ENCODE measurements around the gene UBL7.

- TF ChIP-seq RAD21 (IDR thresholded peaks at IDR 0.05 in 1 of 2, conservative IDR thresholded peaks at IDR 0.05 in 1 of 2; ENCODE audit: low read depth in 2 of 2, low read length in 2 of 2): no peak
- no peak for TF ChIP-seq CTCF (IDR thresholded peaks at IDR 0.05; ENCODE audit: control extremely low read depth in 1 of 3, insufficient read depth in 1 of 3, low read depth in 1 of 3, low read length in 3 of 3)
- no peak for TF ChIP-seq SIRT6 (IDR thresholded peaks at IDR 0.05; ENCODE audit: low read length)
- no peak for TF ChIP-seq POLR2AphosphoS5 (IDR thresholded peaks at IDR 0.05; ENCODE audit: low read depth, low read length)
- TF ChIP-seq POLR2A (IDR thresholded peaks at IDR 0.05; ENCODE audit: control extremely low read depth in 1 of 2, low read depth in 2 of 2, low read length in 2 of 2): no peak
- no peak for TF ChIP-seq ZNF274 (IDR thresholded peaks at IDR 0.05; ENCODE audit: borderline replicate concordance, extremely low read depth, low read length)
- no peak for TF ChIP-seq TCF12 (IDR thresholded peaks at IDR 0.05; ENCODE audit: low read depth, low read length)
- no peak for TF ChIP-seq PHF8 (conservative IDR thresholded peaks at IDR 0.05; ENCODE audit: low read depth, low read length)
- no peak for TF ChIP-seq YY1 (IDR thresholded peaks at IDR 0.05; ENCODE audit: low read depth, low read length)
Measured at GRCh38 chr15:74431116-74431515, 29.8 kb downstream of the UBL7 start.

Measured in H1 (cell line).